MCF 10A (cell line): ENCODE results near the gene PPP1R36. TPM values are rescaled to one million over a fixed set of nuclear protein-coding genes. Genes with fewer than 3 reads are reported as not detected.

ENCODE experiments used
- BruUV-seq: library from RNA; stranded (reverse); fragments of 400-500 nt; replicated peaks from 2 replicates; lab custom pipeline; 2021; lab: Mats Ljungman, UMichigan
- CTCF ChIA-PET: fragments of 300-600 bp; sonication (Branson Sonifier 250); formaldehyde crosslinking; extraction: SDS; loops from one replicate; lab custom pipeline; 2021; ENCODE audit warnings: antibody characterized with exemption, inconsistent platforms; lab: Yijun Ruan, JAX
- POLR2A ChIA-PET: fragments of 300-600, 350-650 bp; sonication (Branson Sonifier 250); formaldehyde crosslinking; extraction: SDS; loops from one replicate; lab custom pipeline; 2020; ENCODE audit warnings: antibody characterized with exemption, inconsistent platforms; lab: Yijun Ruan, JAX
- DNase-seq: peaks from one replicate; pipeline ENCODE4 v3.0.0-alpha.2; 2018; ENCODE audit not compliant: unreplicated experiment
- H3K27ac Mint-ChIP-seq: one replicate; pipeline ENCODE4 v1.8.0; 2022; ENCODE audit warnings: mild to moderate bottlenecking, low read depth, mixed read lengths; ENCODE audit not compliant: unreplicated experiment
- H3K27me3 Mint-ChIP-seq: one replicate; pipeline ENCODE4 v1.8.0; 2022; ENCODE audit warnings: mixed read lengths; ENCODE audit not compliant: insufficient read depth, unreplicated experiment
- H3K36me3 Mint-ChIP-seq: one replicate; pipeline ENCODE4 v1.8.0; 2022; ENCODE audit warnings: mild to moderate bottlenecking, moderate library complexity, mixed read lengths; ENCODE audit not compliant: insufficient read depth, unreplicated experiment
- H3K4me1 Mint-ChIP-seq: one replicate; pipeline ENCODE4 v1.8.0; 2022; ENCODE audit warnings: mixed read lengths; ENCODE audit not compliant: insufficient read depth, unreplicated experiment
- H3K4me3 Mint-ChIP-seq: one replicate; pipeline ENCODE4 v1.8.0; 2022; ENCODE audit warnings: mild to moderate bottlenecking, moderate library complexity, mixed read lengths; ENCODE audit not compliant: unreplicated experiment
- H3K9me3 Mint-ChIP-seq: one replicate; pipeline ENCODE4 v1.8.0; 2022; ENCODE audit warnings: mixed read lengths; ENCODE audit not compliant: unreplicated experiment
- CTCF ChIP-seq: fragments of 200-600 bp; IDR thresholded peaks from one replicate; pipeline ENCODE4 v1.8.0; 2022; ENCODE audit warnings: antibody characterized with exemption, mild to moderate bottlenecking; ENCODE audit not compliant: unreplicated experiment
- intact Hi-C: fragments of 100-400 bp; cut with micrococcal nuclease; formaldehyde crosslinking; loops from 2 replicates; pipeline ENCODE4 v1.14.1; 2022
- total RNA-seq: library from RNA; stranded (reverse); gene quantifications from 2 replicates; pipeline ENCODE4 v1.2.3, GENCODE V29; 2022

PPP1R36 gene
- total RNA-seq, 1 experiment from 2014 or later: 0.47 TPM

- H3K9me3 Mint-ChIP-seq: no peaks in the 10 kb centered on the region
- no peak for TF ChIP-seq CTCF
- no peak overlapping the region for H3K27ac Mint-ChIP-seq
- no peak overlapping the region for H3K4me3 Mint-ChIP-seq
- intact Hi-C loops: no loop called here
- BruUV-seq: no TSS peak
- ChIA-PET CTCF (interaction anchor here (0.9 kb wide), 1 partner anchor 12 kb away, joined by 3 read pairs; no protein-coding TSS in a partner anchor), POLR2A (no interaction called here)
- no peaks in the 10 kb centered on the region for H3K4me1 Mint-ChIP-seq
- no peaks in the 10 kb centered on the region for H3K27me3 Mint-ChIP-seq
- H3K36me3 Mint-ChIP-seq: no peaks in the 10 kb centered on the region
- no peak for DNase-seq
Observed at GRCh38 chr14:64580467-64580866, 30.7 kb downstream of the PPP1R36 start.

- no peaks in the 10 kb centered on the region for H3K27me3 Mint-ChIP-seq
- no peaks in the 10 kb centered on the region for H3K36me3 Mint-ChIP-seq
- intact Hi-C loops: no loop called here
- H3K4me3 Mint-ChIP-seq: no peak overlapping the region
- TF ChIP-seq CTCF: no peak
- BruUV-seq: no TSS peak
- H3K9me3 Mint-ChIP-seq: no peaks in the 10 kb centered on the region
- POLR2A ChIA-PET: no interaction called here
- CTCF ChIA-PET: no interaction called here
- peak overlapping the region; percentile 24 for H3K27ac Mint-ChIP-seq
- no peaks in the 10 kb centered on the region for H3K4me1 Mint-ChIP-seq
- no peak for DNase-seq
Observed at GRCh38 chr14:64581363-64581762, 31.6 kb downstream of the PPP1R36 start.

- no peaks in the 10 kb centered on the region for H3K27me3 Mint-ChIP-seq
- ChIA-PET CTCF (no interaction called here), POLR2A (no interaction called here)
- intact Hi-C loops: no loop called here
- H3K4me1 Mint-ChIP-seq: no peaks in the 10 kb centered on the region
- no peak overlapping the region for H3K4me3 Mint-ChIP-seq
- H3K9me3 Mint-ChIP-seq: no peaks in the 10 kb centered on the region
- DNase-seq: no peak
- H3K36me3 Mint-ChIP-seq: no peaks in the 10 kb centered on the region
- no peak for TF ChIP-seq CTCF
- H3K27ac Mint-ChIP-seq: no peak overlapping the region
- no TSS peak for BruUV-seq
Observed at GRCh38 chr14:64581817-64582216, 32.1 kb downstream of the PPP1R36 start.

- no peak overlapping the region for H3K4me3 Mint-ChIP-seq
- H3K27ac Mint-ChIP-seq: no peak overlapping the region
- H3K9me3 Mint-ChIP-seq: no peaks in the 10 kb centered on the region
- CTCF ChIA-PET: interaction anchor here (0.5 to 1.5 kb wide), 2 partner anchors 53 to 273 kb away, joined by 3 read pairs; no protein-coding TSS in a partner anchor
- no peaks in the 10 kb centered on the region for H3K27me3 Mint-ChIP-seq
- H3K36me3 Mint-ChIP-seq: no peaks in the 10 kb centered on the region
- intact Hi-C loops: no loop called here
- no peaks in the 10 kb centered on the region for H3K4me1 Mint-ChIP-seq
- no TSS peak for BruUV-seq
- no peak for DNase-seq
- POLR2A ChIA-PET: interaction anchor here (0.8 to 0.9 kb wide), 3 partner anchors 15 to 73 kb away, joined by 3 read pairs; no protein-coding TSS in a partner anchor
- TF ChIP-seq CTCF: no peak
Observed at GRCh38 chr14:64584190-64584589, 34.4 kb downstream of the PPP1R36 start.
